ENCODE results near the gene DOCK8.

DOCK8 gene

GRCh38 chr9:306907-307306, 92.2 kb downstream of the DOCK8 start:
- TF ChIP-seq CTCF (IDR thresholded peaks at IDR 0.05; ENCODE audit: low read depth, low read length), result no peak
- H3K4me3 ChIP-seq (ENCODE audit: low read depth, low read length), result no peak overlapping the region

GRCh38 chr9:311841-312240, 97.2 kb downstream of the DOCK8 start:
- no peak overlapping the region for H3K4me3 ChIP-seq (ENCODE audit: low read depth, low read length)
- no peak for TF ChIP-seq CTCF (IDR thresholded peaks at IDR 0.05; ENCODE audit: low read depth, low read length)

- no peak for TF ChIP-seq CTCF (IDR thresholded peaks at IDR 0.05; ENCODE audit: low read depth, low read length)
- no peak overlapping the region for H3K4me3 ChIP-seq (ENCODE audit: low read depth, low read length)
Observed at GRCh38 chr9:312596-313320, 98.1 kb downstream of the DOCK8 start.

DNA sequence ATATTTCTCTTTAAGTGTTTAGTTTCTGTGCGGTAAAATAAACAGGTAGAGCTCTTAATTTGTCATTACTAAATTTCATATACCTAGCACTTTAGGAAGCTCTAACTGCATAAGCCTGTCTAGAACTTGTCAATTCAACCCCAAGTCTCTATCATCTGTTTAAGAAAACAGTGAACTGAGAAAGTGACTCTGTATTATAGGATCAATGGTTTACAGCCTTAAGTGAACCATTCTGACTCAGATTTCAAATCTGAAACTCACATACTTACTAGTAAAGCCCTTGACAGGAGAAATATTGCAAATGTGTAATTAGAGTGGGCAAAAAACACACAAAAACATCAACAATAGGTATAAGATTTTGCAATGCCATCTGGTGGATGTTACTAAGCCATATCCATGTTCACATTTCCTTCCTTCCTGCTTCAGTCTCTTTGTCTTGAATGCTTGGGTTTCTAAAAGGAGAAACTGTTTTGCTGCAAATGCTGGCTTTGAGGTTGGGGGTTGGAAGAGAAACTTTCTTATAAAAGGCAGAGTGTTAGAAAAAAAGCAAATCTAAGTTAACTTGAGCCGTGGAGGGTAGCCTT, 101.8 kb downstream of the DOCK8 start:
- TF ChIP-seq CTCF (IDR thresholded peaks at IDR 0.05; ENCODE audit: low read depth, low read length), result no peak
- no peak overlapping the region for H3K4me3 ChIP-seq (ENCODE audit: low read depth, low read length)

DNA sequence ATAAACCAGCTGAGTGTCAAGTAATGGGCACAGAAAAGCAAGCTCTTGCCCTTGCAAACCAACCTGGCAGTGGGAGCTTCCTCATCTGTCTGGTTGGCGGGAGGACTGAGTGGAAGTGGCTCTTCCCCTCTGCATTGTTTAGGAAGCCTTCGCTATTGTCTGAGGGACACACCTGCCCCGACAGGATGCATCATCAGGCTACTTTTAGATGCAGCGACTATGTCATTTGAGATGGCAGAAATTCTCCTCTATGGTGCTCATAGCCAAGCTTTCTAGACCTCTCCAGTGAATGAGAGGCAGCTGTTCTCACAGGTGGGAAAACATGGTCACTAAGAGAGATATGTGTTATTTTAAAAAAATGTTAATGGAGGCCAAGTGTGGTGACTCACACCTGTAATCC, 104.0 kb downstream of the DOCK8 start:
- no peak for TF ChIP-seq CTCF (IDR thresholded peaks at IDR 0.05; ENCODE audit: low read depth, low read length)
- no peak overlapping the region for H3K4me3 ChIP-seq (ENCODE audit: low read depth, low read length)

GRCh38 chr9:324971-325370, 110.3 kb downstream of the DOCK8 start:
- H3K4me3 ChIP-seq (ENCODE audit: low read depth, low read length), result no peak overlapping the region
- no peak for TF ChIP-seq CTCF (IDR thresholded peaks at IDR 0.05; ENCODE audit: low read depth, low read length)

DNA sequence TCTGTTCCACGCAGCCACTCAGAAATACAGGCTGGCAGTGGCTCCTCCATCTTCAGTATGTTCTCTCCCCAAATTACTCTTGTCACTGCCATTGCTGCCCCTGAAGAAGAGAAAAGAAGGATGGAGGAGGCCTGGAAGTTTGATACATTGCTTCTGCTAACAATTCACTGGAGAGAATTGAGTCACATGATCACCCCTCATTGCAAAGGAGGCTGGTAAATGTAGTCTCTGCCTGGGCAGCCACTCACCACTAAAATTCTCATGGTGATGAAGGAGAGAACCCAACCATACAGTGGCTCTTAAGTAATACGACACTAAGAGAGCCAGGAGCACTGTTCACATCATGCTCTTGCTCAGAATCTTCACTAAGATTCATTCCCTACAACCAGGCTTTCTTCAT, 112.0 kb downstream of the DOCK8 start:
- TF ChIP-seq CTCF (IDR thresholded peaks at IDR 0.05; ENCODE audit: low read depth, low read length), result no peak
- no peak overlapping the region for H3K4me3 ChIP-seq (ENCODE audit: low read depth, low read length)
